NB4 (cell line): ENCODE data around the gene ABI1.

Experiments used
- MYC ChIP-seq: IDR thresholded peaks from 2 replicates; pipeline ENCODE4 v1.6.1; 2011; ENCODE audit warnings: low read depth, low read length
- POLR2A ChIP-seq: IDR thresholded peaks from 2 replicates; pipeline ENCODE4 v1.6.1; 2011; ENCODE audit warnings: mild to moderate bottlenecking; ENCODE audit not compliant: insufficient read length; ENCODE audit errors: extremely low read depth
- TF ChIP-seq, protein P1 (sequence below): IDR thresholded peaks from one replicate; pipeline ENCODE4 v1.5.1; 2012; ENCODE audit warnings: low read depth, low read length
- TF ChIP-seq, protein P2 (sequence below): IDR thresholded peaks from 2 replicates; pipeline ENCODE4 v1.6.1; 2011; ENCODE audit warnings: low read depth, low read length

DNA sequence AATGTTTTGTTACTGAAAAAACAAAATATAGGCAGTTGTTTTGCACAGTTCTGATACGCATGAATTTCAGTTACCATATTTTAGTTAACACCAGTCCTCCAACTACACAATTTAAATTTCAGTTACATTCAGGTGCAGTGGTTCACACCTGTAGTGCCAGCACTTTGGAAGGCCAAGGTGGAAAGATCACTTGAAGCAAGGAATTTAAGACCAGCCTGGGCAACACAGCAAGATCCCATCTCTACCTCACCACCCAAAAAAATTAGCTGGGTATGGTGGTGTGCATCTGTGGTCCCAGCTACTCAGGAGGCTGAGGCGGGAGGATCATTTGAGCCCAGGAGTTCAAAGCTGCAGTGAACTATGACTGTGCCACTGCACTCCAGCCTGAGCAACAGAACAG lies 45.3 kb downstream of the ABI1 start:
- TF ChIP-seq, protein P1, sequence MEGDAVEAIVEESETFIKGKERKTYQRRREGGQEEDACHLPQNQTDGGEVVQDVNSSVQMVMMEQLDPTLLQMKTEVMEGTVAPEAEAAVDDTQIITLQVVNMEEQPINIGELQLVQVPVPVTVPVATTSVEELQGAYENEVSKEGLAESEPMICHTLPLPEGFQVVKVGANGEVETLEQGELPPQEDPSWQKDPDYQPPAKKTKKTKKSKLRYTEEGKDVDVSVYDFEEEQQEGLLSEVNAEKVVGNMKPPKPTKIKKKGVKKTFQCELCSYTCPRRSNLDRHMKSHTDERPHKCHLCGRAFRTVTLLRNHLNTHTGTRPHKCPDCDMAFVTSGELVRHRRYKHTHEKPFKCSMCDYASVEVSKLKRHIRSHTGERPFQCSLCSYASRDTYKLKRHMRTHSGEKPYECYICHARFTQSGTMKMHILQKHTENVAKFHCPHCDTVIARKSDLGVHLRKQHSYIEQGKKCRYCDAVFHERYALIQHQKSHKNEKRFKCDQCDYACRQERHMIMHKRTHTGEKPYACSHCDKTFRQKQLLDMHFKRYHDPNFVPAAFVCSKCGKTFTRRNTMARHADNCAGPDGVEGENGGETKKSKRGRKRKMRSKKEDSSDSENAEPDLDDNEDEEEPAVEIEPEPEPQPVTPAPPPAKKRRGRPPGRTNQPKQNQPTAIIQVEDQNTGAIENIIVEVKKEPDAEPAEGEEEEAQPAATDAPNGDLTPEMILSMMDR: no peak
- TF ChIP-seq POLR2A: no peak
- TF ChIP-seq, protein P2, sequence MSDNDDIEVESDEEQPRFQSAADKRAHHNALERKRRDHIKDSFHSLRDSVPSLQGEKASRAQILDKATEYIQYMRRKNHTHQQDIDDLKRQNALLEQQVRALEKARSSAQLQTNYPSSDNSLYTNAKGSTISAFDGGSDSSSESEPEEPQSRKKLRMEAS: no peak
- TF ChIP-seq MYC: no peak
